ENCODE results near the gene CXCL8. TPM values are rescaled to one million over a fixed set of nuclear protein-coding genes. Genes with fewer than 3 reads are reported as not detected.

The CXCL8 gene
- total and polyA plus RNA-seq, 2 donors (not counting 3 experiments of a cell fraction or from before 2014, with no cell fraction given), result 6.4 to 12.6 TPM

DNA sequence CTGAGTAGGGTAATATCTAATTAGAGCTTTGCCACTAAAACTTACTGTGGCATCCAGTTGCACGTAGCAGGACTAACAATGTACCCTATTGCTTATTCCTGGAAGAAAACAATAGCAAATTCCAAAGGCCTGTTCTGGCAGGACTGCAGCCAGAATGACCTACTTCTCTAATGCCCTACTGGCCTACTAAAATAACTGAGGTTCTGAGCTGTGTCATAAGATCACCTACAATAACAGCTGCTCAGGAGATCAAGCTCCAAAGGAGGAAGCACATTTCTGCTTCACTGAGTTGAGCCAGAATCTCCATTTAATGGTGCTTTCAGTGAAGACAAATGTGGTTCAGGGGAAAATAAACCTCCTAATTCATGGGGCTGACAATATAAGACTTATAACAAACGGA, 42.2 kb upstream of the CXCL8 start:
- BruUV-seq (replicated peaks), result no TSS peak
- TF ChIP-seq GATA2 (IDR thresholded peaks at IDR 0.05; ENCODE audit: insufficient read depth, insufficient read length, low read depth, low read length) (no peak), EZH2 (IDR thresholded peaks at IDR 0.05; ENCODE audit: borderline replicate concordance, low read depth, low read length, severe bottlenecking) (no peak), POLR2AphosphoS5 (IDR thresholded peaks at IDR 0.05; ENCODE audit: insufficient read depth, low read depth, low read length) (peak; percentile 69), JUN (IDR thresholded peaks at IDR 0.05; ENCODE audit: borderline replicate concordance, insufficient read depth, insufficient read length, low read depth) (peak; percentile 51), POLR2A (IDR thresholded peaks at IDR 0.05; ENCODE audit: low read depth, low read length) (no peak), FOS (IDR thresholded peaks at IDR 0.05; ENCODE audit: borderline replicate concordance, insufficient read depth, low read length) (peak; percentile 29), MAX (IDR thresholded peaks at IDR 0.05; ENCODE audit: insufficient read depth, insufficient read length) (no peak), MYC (IDR thresholded peaks at IDR 0.05; ENCODE audit: low read depth, low read length) (no peak)
- TF ChIP-seq, protein P1, sequence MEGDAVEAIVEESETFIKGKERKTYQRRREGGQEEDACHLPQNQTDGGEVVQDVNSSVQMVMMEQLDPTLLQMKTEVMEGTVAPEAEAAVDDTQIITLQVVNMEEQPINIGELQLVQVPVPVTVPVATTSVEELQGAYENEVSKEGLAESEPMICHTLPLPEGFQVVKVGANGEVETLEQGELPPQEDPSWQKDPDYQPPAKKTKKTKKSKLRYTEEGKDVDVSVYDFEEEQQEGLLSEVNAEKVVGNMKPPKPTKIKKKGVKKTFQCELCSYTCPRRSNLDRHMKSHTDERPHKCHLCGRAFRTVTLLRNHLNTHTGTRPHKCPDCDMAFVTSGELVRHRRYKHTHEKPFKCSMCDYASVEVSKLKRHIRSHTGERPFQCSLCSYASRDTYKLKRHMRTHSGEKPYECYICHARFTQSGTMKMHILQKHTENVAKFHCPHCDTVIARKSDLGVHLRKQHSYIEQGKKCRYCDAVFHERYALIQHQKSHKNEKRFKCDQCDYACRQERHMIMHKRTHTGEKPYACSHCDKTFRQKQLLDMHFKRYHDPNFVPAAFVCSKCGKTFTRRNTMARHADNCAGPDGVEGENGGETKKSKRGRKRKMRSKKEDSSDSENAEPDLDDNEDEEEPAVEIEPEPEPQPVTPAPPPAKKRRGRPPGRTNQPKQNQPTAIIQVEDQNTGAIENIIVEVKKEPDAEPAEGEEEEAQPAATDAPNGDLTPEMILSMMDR (IDR thresholded peaks at IDR 0.05; ENCODE audit: extremely low read depth in 1 of 2, insufficient read depth in 1 of 2, low read depth in 1 of 2, low read length in 2 of 2), result no peak
- H3K9me1 ChIP-seq (replicated peaks; ENCODE audit: control insufficient read depth, extremely low read depth, insufficient read depth, low read length), result no peaks in the 10 kb centered on the region
- DNase-seq (ENCODE audit: low read depth, low spot score) (peak; percentile 95), FAIRE-seq (peak; percentile 89)
- no peaks in the 10 kb centered on the region for H4K20me1 ChIP-seq (replicated peaks; ENCODE audit: control insufficient read depth, extremely low read depth, insufficient read depth, low read length)
- dilution Hi-C loops (cut with MboI; ENCODE audit: extremely low pct_ligation_motif_present, low sequenced_read_pairs) (no loop called here), intact Hi-C loops (cut with micrococcal nuclease) (no loop called here)
- H3K36me3 ChIP-seq (ENCODE audit: control insufficient read depth in 2 of 2, extremely low read depth in 1 of 2, insufficient read depth in 2 of 2, low read length in 2 of 2), result no peaks in the 10 kb centered on the region
- ChIA-PET CTCF (interaction anchor here (0.7 to 2.3 kb wide), 17 partner anchors 9 to 436 kb away, joined by 3 to 15 read pairs (median 4); partner anchors contain the start of genes CXCL2, CXCL3 and CXCL8), POLR2A (interaction anchor here (0.7 to 1.5 kb wide), 4 partner anchors 15 to 42 kb away, joined by 3 to 5 read pairs (median 3); partner anchors contain the start of gene CXCL8)
- H3K4me2 ChIP-seq (ENCODE audit: insufficient read depth, low read length), result no peak overlapping the region
- no peak overlapping the region for H3K9ac ChIP-seq (replicated peaks; ENCODE audit: extremely low read depth, insufficient read depth, low read length)
- H3K79me2 ChIP-seq (ENCODE audit: control insufficient read depth, insufficient read depth, low read length), result no peaks in the 10 kb centered on the region
- H2AFZ ChIP-seq (ENCODE audit: low read depth, low read length), result no peak overlapping the region
- no peak overlapping the region for H3K4me3 ChIP-seq (replicated peaks in 1 of 3; ENCODE audit: insufficient read depth in 1 of 3, low read depth in 1 of 3, low read length in 3 of 3)
- H3K4me1 ChIP-seq (ENCODE audit: control insufficient read depth, extremely low read depth, insufficient read depth, low read length), result peaks cover 19% of the 10 kb centered on the region
- H3K27me3 ChIP-seq (ENCODE audit: control insufficient read depth in 2 of 2, insufficient read depth in 2 of 2, low read length in 2 of 2), result no peaks in the 10 kb centered on the region
- H3K9me3 ChIP-seq (replicated peaks; ENCODE audit: control insufficient read depth, insufficient read depth, low read length), result no peaks in the 10 kb centered on the region
- peak overlapping the region; percentile 38 for H3K27ac ChIP-seq (ENCODE audit: insufficient read depth, low read depth, low read length)
